NCI-H2029 (cell line): ENCODE measurements around the gene MIDN.

ENCODE experiments used
- DNase-seq: peaks from one replicate; lab custom pipeline; 2025; lab: John Stamatoyannopoulos, UW

MIDN gene

GRCh38 chr19:1259206-1259875, 11.0 kb downstream of the MIDN start:
- no peak for DNase-seq

- DNase-seq: no peak
Measured at GRCh38 chr19:1259876-1260748, 11.7 kb downstream of the MIDN start.

GRCh38 chr19:1260749-1261537, 12.6 kb downstream of the MIDN start:
- DNase-seq: peak; percentile 94

- no peak for DNase-seq
Measured at GRCh38 chr19:1261538-1261797, 13.1 kb downstream of the MIDN start.

- DNase-seq: peak; percentile 60
Measured at GRCh38 chr19:1261798-1262622, 13.6 kb downstream of the MIDN start.

DNA sequence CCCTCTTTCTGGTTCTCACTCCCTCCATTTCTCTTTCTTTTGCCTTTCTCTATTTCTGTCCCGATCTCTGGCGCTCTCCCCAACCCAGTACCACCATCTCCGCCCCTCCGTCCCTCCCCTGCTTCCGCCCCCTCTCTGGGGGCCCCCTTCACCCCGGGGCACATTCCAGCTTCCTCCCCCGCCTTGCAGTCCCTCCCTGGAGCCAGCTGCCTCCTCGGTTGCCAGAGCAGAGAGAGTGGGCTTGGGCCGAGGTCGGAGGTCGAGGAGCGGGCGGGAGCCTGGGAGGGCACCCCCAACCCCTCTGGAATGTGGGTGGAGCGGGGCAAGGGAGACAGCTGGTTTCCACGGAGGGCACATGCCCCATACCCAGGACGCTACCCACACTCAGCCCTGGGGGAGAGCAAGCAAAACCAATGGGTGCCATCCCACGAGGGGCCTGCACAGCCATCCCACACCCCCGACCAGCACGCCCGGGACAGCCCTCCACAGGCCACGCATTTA, 14.3 kb downstream of the MIDN start:
- no peak for DNase-seq

- no peak for DNase-seq
Measured at GRCh38 chr19:1263188-1263587, 14.8 kb downstream of the MIDN start.

DNA sequence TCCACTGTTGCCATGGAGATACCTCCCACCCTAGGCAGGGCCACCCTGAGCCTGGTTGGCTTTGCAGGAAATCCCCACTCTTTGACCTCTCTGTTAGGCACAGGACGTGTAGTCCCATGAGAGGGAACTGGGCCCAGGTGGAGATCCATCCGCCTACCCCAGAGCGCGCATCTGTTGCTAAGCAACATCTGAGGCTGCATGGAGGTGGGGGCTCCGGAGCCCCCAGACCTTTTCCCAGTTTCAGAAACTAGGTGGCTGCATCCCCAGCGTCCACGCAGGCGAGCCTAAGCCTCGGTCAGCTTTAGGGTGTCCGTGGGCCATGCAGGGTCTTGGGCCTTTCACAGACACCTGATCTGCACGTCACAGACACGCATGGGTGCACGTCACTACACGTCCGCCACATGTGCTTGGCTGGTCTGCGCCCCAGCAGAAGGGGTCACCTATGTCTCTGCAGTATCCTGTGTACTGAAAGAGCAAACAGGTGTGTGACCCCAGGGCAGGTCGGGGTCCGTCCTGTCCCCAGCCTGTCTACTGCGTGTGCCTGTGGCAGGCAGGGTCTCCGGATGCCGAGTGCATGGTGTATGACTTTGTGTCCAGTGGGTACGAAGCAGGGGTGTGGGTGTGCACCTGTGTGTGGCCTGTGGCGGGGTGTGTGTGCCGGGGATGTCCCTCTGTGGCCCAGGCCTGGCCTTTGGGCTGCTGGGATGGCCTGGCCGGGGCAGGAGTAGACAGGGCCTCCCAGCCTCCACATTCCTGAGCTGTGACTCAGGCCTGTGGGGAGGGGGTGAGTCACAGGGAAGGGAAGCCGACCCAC, 16.6 kb downstream of the MIDN start:
- DNase-seq: no peak

GRCh38 chr19:1265615-1266128, 17.3 kb downstream of the MIDN start:
- no peak for DNase-seq

DNA sequence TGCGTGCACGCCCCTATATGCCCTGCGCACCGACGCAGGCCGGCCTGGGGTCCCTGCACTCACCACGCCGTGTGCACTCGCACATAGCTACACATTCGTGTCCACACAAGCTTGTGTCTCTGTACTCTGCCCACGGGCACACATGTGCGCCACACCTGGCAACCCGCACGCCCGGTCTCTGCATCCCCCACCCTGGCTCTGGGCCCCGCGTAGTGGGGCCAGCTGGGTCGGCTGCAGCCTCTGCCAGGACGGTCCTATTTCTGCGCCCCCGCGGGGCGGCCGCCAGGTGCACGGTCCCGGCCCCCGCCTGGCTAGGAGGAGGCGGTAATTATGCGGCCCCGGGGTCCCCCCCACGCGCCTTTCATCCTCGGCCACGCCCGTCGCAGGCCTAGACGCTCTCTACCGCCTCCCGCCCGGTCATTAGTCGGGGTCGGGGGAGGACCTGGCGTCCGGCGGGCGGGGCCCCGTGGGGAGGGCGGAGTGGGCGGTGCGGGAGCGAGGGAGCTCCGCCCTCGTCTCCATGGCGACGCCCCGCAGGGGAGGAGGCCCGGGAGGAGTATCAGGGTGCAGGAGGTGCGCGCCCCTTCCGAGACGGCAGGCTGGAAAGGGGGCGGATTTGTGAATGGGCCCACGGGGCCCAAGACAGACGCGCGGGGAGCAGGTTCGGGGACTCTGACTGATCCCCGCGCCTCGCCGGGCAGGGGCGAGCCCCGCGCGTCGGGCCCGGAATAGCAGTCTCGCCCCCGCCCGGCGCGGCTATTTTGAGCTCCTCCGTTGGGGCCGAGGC, 17.9 kb downstream of the MIDN start:
- DNase-seq: peak; percentile 64

DNA sequence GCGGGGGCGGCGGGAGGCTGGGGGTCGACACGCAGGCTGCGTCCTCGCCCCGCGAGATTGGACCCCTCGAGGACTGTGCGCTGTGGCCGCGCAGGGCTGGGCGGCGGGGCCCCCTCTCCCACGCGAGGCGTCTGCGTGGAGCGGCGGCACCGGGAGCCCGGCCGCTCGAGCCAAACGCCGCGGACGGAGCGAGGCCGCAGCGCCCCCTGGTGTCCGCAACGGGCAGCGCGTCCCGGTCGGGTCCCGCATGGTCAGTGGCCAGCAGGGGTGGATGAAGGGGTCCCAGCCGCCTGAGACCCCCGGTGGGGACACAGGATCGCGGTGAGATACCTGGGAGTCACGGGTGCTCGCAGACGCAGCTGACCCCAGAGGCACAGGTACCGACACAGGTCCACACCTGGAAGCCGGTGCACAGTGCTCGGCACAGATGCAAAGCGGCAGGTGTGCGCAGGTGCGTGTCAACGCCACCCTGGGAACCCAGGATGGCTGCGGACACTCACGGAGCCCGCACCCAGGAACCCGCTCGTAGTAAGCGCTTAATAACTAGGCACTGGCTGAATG, 18.6 kb downstream of the MIDN start:
- peak; percentile 12 for DNase-seq

DNA sequence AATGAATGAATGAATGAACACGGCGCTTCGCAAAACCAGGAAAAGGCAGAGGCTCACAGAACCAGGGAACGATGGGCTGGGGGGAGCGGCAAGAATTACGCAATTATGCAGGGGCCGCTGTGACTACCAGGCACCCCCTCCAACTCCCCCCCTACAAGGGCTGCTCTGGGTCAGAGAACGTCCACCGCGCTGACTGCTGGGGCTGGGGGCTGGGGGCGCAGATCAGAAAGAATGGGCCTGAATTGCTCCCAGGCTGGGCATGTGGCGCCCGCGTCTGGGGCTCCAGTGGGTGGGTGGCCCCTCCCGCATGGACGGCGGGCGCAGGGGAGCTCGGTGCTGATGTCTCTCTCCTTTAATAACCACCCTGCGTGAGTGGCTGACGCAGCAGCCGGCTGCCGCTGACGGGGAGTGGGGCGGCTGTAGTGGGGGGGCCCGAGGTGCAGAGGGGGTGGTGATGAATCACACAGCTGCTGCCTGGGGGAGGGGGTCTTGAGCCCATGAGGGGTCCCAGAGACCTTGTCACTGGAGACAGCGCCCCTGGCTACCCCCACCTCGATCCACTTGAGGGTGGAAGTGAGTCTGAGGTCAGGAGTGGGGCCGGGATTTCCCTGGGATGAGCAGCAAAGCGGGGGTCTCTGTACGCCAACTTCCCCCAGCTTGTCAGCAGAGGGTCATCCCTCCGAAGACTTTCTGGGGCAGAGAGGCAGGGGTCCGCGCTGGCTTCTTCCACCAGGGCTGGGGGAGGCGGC, 19.3 kb downstream of the MIDN start:
- DNase-seq: no peak

GRCh38 chr19:1268226-1269064, 20.1 kb downstream of the MIDN start:
- DNase-seq: no peak

DNA sequence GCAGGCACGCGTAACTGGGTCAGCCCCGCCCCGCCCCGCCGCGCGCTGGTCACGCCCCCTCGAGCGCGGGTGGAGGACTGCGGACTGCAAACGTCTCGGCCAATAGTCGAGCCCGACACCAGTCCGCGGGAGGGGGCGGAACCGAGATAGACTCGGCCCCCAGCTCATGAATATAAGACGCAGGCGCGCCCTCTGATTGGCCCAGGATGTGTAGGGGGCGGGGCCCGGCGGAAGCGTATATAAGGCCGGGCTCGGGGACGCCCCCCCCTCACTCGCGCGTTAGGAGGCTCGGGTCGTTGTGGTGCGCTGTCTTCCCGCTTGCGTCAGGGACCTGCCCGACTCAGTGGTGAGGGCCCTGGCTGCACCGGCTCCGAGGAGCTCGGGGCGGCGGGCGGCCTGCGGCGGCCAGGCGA, 20.7 kb downstream of the MIDN start, which contains the start of gene CIRBP:
Gene CIRBP, plus strand, starts transcription at position 268 of the 413 bp plus-strand sequence. CDS start 1,602 bp downstream, outside the sequence.
- peak; percentile 98 for DNase-seq

DNA sequence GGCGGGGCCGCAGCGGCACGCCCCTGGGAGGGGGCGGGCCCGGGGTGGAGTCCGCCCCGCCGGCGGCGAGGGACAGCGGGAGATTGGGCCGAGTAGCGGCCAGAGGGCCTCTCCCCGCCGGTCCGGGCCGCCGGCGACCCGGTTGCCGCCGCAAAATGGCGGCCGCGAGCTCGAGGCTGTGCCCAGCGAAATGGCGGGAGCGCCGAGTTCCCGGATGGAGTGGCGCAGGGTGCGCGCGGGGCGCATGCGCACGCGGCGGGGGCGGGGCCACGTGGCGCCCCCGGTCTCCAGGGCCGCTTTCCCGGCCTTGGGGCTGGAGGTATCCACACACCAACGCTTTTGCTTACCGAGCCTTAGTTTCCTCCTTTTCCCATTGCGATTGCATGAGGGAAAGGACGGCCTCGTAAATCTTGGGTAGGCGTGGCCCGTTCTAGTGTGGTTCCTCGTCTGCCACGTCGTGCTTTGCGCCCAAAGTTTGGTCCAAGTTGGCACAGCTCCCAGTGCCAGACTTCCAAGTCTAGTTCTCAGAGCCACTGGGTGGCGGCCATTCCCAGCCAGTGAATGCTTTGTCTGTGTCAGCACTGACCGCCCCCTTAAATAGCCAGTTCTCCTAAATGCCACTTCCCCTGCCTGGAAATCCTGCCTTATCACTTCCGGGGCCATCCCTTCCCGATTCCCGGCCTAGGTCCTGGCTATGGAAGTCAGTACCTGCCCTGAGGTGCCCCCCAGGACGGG, 21.3 kb downstream of the MIDN start:
- DNase-seq: peak; percentile 80

DNA sequence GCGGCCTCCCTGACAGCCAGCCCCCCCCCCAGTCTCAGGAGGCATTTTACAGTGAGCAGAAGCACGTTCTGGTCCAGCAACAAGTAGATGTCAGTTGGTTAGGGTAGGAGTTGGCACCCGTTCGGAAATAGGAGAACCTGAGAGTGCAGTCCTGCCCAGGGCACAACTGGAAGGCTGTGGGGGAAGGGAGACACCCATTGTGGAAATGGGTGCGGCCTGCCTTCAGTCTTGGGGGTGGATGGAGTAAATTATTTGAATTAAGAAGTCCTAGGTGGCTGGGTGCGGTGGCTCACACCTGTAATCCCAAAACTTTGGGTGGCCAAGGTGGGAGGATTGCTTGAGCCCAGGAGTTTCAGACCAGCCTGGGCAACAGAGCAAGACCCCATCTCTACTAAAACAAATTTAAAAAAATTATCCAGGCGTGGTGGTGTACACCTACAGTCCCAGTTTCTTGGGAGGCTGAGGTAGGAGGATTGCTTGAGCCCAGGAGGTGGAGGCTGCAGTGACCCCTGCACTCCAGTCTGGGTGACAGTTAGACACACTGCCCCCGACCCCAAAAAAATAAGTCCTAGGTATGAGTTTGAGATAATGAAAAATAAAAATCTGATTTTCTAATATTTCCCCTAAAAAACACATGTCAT, 21.9 kb downstream of the MIDN start:
- DNase-seq: peak; percentile 68
